Measurements from ENCODE around the gene FBLN1.

DNA sequence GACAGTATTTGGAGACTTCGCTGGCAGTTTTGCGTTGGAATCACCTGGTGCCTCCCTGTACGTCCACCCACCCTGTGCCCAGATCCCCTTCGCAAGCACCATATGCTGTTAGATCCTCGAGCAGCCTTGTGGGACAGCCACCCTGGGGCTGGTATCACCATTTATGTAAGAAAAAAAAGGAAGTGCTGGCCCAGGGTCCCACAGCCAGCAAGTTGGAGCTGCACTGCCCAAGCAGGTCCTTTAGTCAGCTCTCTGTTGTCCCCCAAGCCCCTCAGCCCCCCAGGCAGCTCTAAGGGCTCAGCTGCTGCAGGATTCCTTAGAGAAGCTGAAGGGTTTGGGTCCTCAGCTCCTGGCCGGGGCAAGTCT lies 80.3 kb downstream of the FBLN1 start:
- TF ChIP-seq CTCF (IDR thresholded peaks at IDR 0.05; ENCODE audit: insufficient read depth, low read length, poor library complexity, severe bottlenecking) = no peak
- TF ChIP-seq EZH2phosphoT487 (conservative IDR thresholded peaks at IDR 0.05; ENCODE audit: low read length) = no peak
